MM.1S (cell line): ENCODE data around the gene CDK11B.
A peak's percentile ranks its signal among the peaks of the same experiment; 100 is the strongest.

Source experiments
- DNase-seq: peaks from one replicate; pipeline ENCODE4 v3.0.0-alpha.2; 2015
- H2AFZ ChIP-seq: fragments of 300-600 bp; sonication (generic); 2 replicates; pipeline ENCODE4 v1.6.0; 2016; ENCODE audit warnings: antibody characterized with exemption, low read length
- H3F3A ChIP-seq: fragments of 300-600 bp; sonication (generic); 2 replicates; pipeline ENCODE4 v1.6.1; 2016; ENCODE audit warnings: mild to moderate bottlenecking, antibody characterized with exemption, low read length, moderate library complexity, mixed read lengths; ENCODE audit not compliant: insufficient read depth
- H3K27ac ChIP-seq: fragments of 300-600 bp; sonication (generic); 2 replicates; pipeline ENCODE4 v1.5.1; 2016; ENCODE audit warnings: mild to moderate bottlenecking, low read length
- H3K27me3 ChIP-seq: fragments of 300-600 bp; sonication (generic); replicated peaks from 2 replicates; pipeline ENCODE4 v1.6.0; 2016; ENCODE audit warnings: low read length; ENCODE audit not compliant: insufficient read depth
- H3K36me3 ChIP-seq: fragments of 300-600 bp; sonication (generic); replicated peaks from 2 replicates; pipeline ENCODE4 v1.6.1; 2016; ENCODE audit warnings: mild to moderate bottlenecking, low read length, mixed read lengths; ENCODE audit not compliant: insufficient read depth
- H3K4me1 ChIP-seq: fragments of 300-600 bp; sonication (generic); 2 replicates; pipeline ENCODE4 v1.6.1; 2016; ENCODE audit warnings: low read length, mixed read lengths
- H3K4me2 ChIP-seq: fragments of 300-600 bp; sonication (generic); 2 replicates; pipeline ENCODE4 v1.6.0; 2016; ENCODE audit warnings: low read depth, low read length
- H3K4me3 ChIP-seq: fragments of 300-600 bp; sonication (generic); 2 replicates; pipeline ENCODE4 v1.5.1; 2016; ENCODE audit warnings: low read length, mixed read lengths
- H3K79me2 ChIP-seq: fragments of 300-600 bp; sonication (generic); 2 replicates; pipeline ENCODE4 v1.6.1; 2016; ENCODE audit warnings: mixed run types, low read length, mixed read lengths
- H3K9ac ChIP-seq: fragments of 300-600 bp; sonication (generic); 2 replicates; pipeline ENCODE4 v1.6.1; 2016; ENCODE audit warnings: low read length, mixed read lengths
- H3K9me2 ChIP-seq: fragments of 300-600 bp; sonication (generic); replicated peaks from 2 replicates; pipeline ENCODE4 v1.6.1; 2016; ENCODE audit warnings: mild to moderate bottlenecking, low read length, mixed read lengths; ENCODE audit not compliant: insufficient read depth
- H3K9me3 ChIP-seq: fragments of 300-600 bp; sonication (generic); replicated peaks from 2 replicates; pipeline ENCODE4 v1.6.1; 2016; ENCODE audit warnings: mild to moderate bottlenecking, low read length, mixed read lengths; ENCODE audit not compliant: insufficient read depth
- H4K20me1 ChIP-seq: fragments of 300-600 bp; sonication (generic); 2 replicates; pipeline ENCODE4 v1.6.1; 2016; ENCODE audit warnings: mild to moderate bottlenecking, low read length, moderate library complexity, mixed read lengths; ENCODE audit not compliant: insufficient read depth
- CTCF ChIP-seq: fragments of 300-600 bp; sonication (generic); IDR thresholded peaks from 2 replicates; pipeline ENCODE4 v1.5.1; 2016; ENCODE audit warnings: antibody characterized with exemption, low read length, mixed read lengths
- EZH2 ChIP-seq: fragments of 300-600 bp; sonication (generic); optimal IDR thresholded peaks from 2 replicates; pipeline ENCODE3; 2017; ENCODE audit warnings: low read depth, mild to moderate bottlenecking, antibody characterized with exemption, low read length, mixed read lengths
- EZH2phosphoT487 ChIP-seq: fragments of 300-600 bp; sonication (generic); IDR thresholded peaks from 2 replicates; pipeline ENCODE4 v1.6.1; 2018; ENCODE audit warnings: antibody characterized with exemption, low read length

The CDK11B gene

DNA sequence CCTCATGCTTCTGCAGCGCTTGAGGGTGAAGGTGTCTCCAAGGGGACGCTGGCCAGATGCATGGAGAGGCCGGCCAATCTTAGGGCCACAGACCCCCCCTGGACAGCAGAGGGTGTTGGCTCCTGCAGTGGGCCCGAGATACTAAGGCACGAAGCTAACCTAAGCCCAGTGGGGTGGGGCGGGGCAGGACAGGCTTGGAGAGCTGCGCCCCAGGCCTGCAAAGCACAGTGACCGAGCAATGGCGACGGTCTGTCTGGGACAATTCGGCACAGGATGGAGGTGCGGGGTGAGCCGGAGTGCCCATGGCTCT lies 60.1 kb downstream of the CDK11B start:
- H3K27ac ChIP-seq: no peak overlapping the region
- no peak overlapping the region for H3K9ac ChIP-seq
- H3K4me3 ChIP-seq: no peak overlapping the region
- TF ChIP-seq EZH2phosphoT487: no peak
- peaks cover 51% of the 10 kb centered on the region for H3K27me3 ChIP-seq
- no peaks in the 10 kb centered on the region for H4K20me1 ChIP-seq
- H3K79me2 ChIP-seq: no peaks in the 10 kb centered on the region
- no peak for DNase-seq
- H3K9me2 ChIP-seq: no peaks in the 10 kb centered on the region
- peaks cover 17% of the 10 kb centered on the region for H3K4me1 ChIP-seq
- no peaks in the 10 kb centered on the region for H3K9me3 ChIP-seq
- no peak overlapping the region for H3K4me2 ChIP-seq
- peaks cover 12% of the 10 kb centered on the region; the same call in 1 of the 2 replicates for H3F3A ChIP-seq
- no peak overlapping the region for H2AFZ ChIP-seq
- no peaks in the 10 kb centered on the region for H3K36me3 ChIP-seq

DNA sequence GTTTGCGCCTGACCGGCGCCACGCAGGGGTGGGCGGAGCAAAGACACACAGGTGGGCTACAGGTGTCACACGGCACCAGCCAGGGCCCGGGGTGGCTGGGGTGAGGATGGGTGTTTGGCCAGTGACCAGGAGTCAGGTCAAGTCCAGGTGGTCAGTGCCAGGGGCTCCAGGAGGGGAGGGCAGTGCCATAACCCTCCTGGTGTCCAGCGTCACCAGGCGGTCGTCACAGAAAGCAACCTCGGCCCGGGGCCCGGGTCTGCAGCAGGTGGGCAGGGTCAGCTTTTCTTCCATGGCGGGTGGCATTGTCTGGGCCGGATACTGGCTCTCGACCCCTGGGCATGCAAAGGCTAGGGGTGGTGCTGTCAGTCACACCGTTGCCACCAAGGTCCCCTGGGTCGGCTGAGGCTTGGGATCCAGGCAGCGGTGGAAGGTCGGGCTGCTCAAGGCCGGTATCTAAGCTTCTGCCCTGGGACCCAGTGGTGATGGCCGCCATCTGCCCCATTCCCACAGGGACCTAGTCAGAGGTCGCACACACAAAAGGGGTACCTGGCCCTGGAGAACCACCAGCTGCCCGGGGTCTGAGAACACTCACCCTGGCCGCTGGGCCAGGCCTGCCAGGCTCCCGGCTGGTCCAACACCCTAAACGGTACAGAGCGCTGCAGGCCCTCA lies 60.6 kb downstream of the CDK11B start:
- no peaks in the 10 kb centered on the region for H4K20me1 ChIP-seq
- no peaks in the 10 kb centered on the region for H3K79me2 ChIP-seq
- H2AFZ ChIP-seq: no peak overlapping the region
- TF ChIP-seq CTCF (no peak), EZH2phosphoT487 (no peak), EZH2 (no peak)
- H3K36me3 ChIP-seq: no peaks in the 10 kb centered on the region
- no peak overlapping the region for H3K4me3 ChIP-seq
- no peaks in the 10 kb centered on the region for H3K9me2 ChIP-seq
- H3F3A ChIP-seq: peaks cover 12% of the 10 kb centered on the region; the same call in 1 of the 2 replicates
- no peak for DNase-seq
- no peaks in the 10 kb centered on the region for H3K9me3 ChIP-seq
- H3K27me3 ChIP-seq: peaks cover 56% of the 10 kb centered on the region
- H3K27ac ChIP-seq: no peak overlapping the region
- H3K9ac ChIP-seq: no peak overlapping the region
- no peak overlapping the region for H3K4me2 ChIP-seq
- H3K4me1 ChIP-seq: peaks cover 15% of the 10 kb centered on the region

DNA sequence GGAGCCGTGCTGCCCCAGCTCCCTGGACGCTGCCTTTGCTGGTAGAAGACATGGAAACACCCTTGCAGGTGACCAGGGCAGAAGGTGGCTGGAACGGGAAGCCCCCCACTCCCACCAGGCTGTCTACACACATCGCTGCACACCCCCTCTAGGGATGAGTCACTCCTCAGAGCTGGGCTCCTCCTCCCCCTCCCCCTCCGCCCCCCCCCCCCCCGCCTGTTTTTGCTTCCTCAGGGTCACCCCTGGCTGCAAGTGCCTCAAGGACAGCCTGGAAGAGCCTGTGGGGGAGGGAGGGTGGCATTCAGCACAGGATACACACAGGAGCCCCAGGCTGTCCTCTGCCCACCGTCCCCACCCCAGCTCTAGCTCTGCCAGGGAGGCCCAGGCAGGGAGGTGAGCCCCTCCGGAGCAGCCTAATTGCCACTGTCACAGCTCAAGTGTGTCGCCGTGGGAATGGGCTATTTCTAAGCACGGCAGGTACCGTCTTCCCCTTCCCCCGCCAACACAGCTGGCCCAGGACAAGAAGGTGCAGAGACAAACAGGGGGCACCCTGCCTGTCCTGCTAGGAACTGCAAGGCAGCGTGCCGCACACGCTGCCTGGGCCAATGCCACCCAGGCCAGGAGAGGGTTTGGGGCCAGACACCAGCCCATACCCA lies 61.4 kb downstream of the CDK11B start:
- Histone ChIP-seq H3K9ac (no peak overlapping the region), H3K27me3 (peaks cover 57% of the 10 kb centered on the region), H3K9me3 (no peaks in the 10 kb centered on the region), H3K4me1 (peaks cover 8% of the 10 kb centered on the region), H2AFZ (no peak overlapping the region), H3F3A (peaks cover 7% of the 10 kb centered on the region; the same call in 1 of the 2 replicates), H3K4me3 (no peak overlapping the region), H4K20me1 (no peaks in the 10 kb centered on the region), H3K36me3 (no peaks in the 10 kb centered on the region), H3K27ac (no peak overlapping the region), H3K79me2 (no peaks in the 10 kb centered on the region), H3K4me2 (no peak overlapping the region), H3K9me2 (no peaks in the 10 kb centered on the region)
- no peak for DNase-seq
- TF ChIP-seq EZH2: no peak
- TF ChIP-seq CTCF: peak; percentile 31
- TF ChIP-seq EZH2phosphoT487: no peak
